ENCODE results near the gene NIPAL3. TPM values are rescaled to one million over a fixed set of nuclear protein-coding genes. Genes with fewer than 3 reads are reported as not detected.

The NIPAL3 gene
- total RNA-seq: 10 to 100 TPM; 33.9 to 48.2 TPM
- long read RNA-seq, transcript NIPAL3-202 (12 exons, 1,676 nt): major isoform, 12 of 36 reads
- long read RNA-seq, transcript NIPAL3-204 (12 exons, 1,711 nt): major isoform, 12 of 36 reads
- long read RNA-seq, partial matches to known transcripts: 3 of 36 reads
- long read RNA-seq, other reads (novel, unspliced or antisense): 8 of 36 reads

DNA sequence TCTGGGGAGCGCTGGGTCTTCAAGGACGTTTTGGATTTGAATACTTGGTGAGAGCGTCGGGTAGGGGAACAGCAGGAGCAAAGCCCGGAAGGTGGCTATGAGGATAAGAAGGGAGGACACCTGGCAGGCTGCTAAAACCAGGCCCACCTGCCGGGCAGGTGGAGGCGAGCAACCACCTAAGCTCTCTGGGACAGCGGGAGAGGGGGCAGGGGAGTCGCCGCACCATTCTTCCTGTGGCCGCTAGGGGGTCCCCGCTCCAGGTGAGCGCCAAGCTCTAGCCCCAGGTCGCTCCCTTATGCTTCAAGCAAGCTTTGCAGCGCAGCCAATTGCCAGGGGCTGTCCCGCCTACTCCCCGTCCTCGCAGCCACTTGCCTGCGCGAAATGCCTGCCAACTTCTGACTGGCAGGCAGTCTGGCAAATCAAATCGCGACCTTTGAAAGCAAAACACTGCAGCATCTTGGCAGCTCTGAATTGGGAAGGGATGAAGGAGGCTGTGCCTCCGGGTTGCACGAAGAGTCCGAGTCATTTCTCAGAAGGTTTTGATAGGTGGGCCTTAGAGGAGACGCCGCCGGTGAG is at the start of gene NIPAL3:
Gene NIPAL3 (plus strand): TSS at position 469 of the 576 bp plus-strand sequence. CDS start 3,746 bp downstream, outside the sequence.
- intact Hi-C loops (cut with DNase I, micrococcal nuclease): no loop called here
- ATAC-seq (peak; percentile 69), DNase-seq (peak; percentile 97 to 99)

DNA sequence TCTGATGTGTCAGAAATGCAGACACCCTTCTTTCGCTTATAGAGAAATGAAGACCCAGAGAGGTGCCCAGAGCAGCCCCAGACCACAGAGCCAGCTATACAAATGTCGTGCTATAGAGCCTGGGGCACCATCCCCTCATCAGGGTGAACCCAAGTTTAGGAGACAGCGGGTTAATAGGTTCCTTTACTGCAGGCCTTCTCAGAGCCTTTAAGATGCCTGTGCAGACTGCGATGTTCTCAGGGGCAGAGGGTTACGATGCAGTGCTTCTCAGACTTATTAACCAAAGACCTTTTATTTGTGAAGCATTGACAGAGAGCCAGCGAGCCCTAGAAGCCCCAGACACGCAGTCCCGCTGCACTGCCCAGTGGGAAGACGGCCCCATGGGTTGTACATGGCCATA is 48.9 kb upstream of the NIPAL3 start:
- ATAC-seq (no peak), DNase-seq (no peak)
- intact Hi-C loops (cut with DNase I, micrococcal nuclease): no loop called here

DNA sequence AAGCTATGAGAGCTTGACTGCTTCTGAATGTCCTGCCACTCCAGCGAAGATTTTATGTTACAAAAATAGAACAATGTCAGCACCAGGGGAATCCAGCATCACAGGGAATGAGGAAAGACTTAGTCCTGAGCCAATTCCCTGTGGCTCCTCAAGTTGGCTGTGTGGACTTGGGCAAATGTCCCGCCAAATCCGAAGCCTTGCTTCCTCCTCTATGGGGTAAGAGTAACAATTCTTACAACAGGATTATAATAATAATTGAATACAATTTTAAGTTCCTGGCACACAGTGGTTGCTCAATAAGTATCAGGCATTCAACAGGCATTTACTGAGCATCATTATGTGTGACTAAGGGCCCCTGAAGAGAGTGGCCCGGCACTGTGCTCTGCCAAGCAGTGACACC is 46.4 kb upstream of the NIPAL3 start:
- intact Hi-C loops (cut with DNase I, micrococcal nuclease): no loop called here
- no peak for ATAC-seq
- DNase-seq: no peak

DNA sequence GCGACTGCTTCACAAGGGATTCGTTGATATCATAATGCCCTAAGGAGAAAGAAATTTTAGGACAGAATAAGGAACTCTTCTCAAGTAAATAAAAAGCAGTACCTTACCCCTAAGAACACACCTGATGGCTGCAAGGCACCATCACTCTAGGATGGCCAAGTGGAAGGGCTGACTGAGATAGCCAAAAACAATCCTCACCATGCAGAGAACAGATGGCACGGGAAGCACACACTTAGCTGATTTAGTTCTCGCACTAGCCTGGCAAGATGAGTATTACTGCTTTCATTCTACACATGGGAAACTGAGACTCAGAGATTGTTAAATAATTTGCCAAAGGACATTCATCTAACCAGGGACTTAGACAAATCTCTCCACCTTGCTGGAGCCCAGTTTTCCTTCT is 45.8 kb upstream of the NIPAL3 start:
- DNase-seq (no peak), ATAC-seq (no peak)
- intact Hi-C loops (cut with DNase I, micrococcal nuclease): no loop called here

DNA sequence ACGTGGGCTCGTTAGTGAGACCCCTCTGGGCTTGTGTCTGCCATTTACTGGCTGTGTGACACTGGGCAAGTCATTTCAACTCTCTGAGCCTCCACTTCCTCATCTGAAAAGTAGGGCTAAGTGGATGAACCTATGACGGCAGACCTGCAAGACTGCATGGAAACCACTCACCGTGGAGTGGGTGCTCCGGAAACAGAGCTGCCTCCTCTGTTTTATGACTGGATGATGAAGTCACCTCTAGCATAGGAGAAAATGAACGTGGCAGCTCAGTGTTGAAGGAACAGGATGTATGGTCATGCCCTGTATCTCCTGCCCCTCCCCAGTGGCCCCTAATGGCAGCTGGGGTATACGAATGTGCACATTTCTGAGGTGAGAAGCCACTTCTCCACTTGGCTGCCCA is 42.6 kb upstream of the NIPAL3 start:
- ATAC-seq: no peak
- no peak for DNase-seq
- intact Hi-C loops (cut with DNase I, micrococcal nuclease): no loop called here

DNA sequence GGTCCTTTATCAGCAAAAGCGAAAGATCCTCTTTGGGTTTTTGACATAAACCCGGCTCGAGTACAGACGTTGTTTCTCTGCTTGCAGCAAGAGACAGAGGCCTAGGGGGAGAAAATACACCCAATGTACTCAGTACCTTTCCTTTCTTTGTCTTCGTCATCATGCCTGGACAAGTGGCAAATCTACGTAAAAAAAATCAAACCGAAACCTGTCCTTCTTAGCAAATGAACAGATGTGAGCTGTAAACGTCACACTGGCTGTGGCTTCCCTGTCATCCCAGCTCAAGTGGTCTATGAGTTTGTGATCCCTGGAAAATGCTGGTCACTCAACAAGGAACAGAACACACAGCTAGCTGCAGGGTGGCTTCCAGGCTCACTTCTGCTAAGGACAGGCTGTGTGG is 41.9 kb upstream of the NIPAL3 start:
- intact Hi-C loops (cut with DNase I, micrococcal nuclease): no loop called here
- ATAC-seq (no peak), DNase-seq (no peak)

DNA sequence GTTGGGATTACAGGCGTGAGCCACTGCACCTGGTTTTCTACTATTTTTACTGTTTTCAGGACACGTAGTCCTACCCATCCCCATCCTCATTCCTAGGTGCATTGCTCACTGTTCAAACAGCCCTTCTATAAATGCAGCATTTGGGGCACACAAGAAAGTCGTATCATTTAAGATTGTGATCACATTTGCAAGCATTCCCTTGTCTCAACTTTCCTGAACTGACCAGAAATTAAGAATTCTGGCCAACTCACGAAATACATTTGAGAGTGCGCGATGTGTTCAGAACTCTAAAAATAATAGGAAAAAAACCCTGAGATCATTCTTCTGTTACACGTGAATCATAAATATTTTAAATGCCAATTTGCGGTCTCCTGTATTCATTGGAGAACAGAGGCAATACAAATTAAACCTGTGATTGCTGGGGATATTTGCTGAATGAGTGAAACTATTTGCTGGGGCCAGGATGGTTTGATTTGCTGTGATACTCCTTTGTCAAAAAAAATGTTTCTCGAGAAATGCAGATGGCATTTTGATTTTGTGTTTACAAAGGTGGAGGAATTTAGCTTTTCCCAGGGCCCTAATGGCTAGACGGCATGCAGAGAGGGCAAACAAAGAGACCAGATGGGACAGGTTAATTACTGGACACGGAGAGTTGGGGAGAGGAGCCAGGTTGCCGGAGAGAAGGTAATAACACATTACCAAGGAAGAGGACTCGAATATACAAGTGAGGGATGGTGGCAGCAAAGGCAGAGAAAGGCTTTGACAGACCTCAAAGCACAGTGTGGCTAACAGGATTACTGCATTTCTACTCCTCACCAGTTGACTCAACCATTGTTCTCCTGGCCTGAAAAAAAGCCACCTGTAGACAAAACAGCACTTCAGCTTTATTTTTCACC is 40.5 kb upstream of the NIPAL3 start:
- ATAC-seq: peak; percentile 60
- DNase-seq: no peak
- intact Hi-C loops (cut with DNase I, micrococcal nuclease): no loop called here

GRCh38 chr1:24379733-24380315 is 35.8 kb upstream of the NIPAL3 start:
- DNase-seq: no peak
- ATAC-seq: no peak
- intact Hi-C loops (cut with DNase I, micrococcal nuclease): no loop called here

- intact Hi-C loops (cut with DNase I, micrococcal nuclease): no loop called here
- no peak for ATAC-seq
- DNase-seq: no peak
Measured at GRCh38 chr1:24380508-24380907, 35.1 kb upstream of the NIPAL3 start.

DNA sequence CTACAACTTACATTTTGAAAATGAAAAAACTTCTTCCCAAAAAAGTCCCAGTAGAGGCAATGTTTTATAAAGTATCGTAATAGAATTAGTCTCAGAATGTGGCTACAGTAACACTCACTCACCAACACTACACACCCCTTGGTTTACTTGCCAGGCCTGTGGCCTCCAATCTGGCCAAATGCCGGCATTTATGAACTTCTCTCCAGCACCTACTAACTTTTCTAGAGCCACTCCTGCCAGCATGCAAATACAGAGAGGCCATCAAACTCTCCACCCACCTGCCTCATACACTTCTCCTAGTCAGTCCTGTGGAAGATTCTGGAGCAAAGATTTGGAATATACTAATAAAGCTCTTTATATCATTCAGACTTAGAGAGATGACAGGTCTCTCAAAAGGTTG is 34.3 kb upstream of the NIPAL3 start:
- intact Hi-C loops (cut with DNase I, micrococcal nuclease): no loop called here
- DNase-seq (no peak), ATAC-seq (peak; percentile 82)

DNA sequence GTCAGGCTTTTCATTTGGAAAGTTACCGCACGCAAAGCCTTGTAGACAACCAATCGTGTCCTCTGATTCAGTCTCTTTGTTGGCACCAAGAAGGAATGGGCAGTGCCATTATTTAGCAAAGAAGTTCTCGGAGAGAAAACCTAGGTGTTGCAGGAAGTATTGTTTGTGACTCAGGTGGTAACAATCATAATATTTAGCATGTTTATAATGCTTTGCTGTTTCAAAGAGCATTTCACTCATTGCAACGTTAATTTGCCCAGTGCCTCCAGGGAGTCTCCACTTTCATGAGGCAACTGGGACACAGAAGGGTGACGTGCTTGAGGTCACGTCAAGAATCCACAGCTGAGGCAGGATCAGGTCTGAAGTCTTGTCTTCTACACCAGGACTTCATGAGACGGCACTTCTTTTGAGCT is 33.4 kb upstream of the NIPAL3 start:
- ATAC-seq (peak; percentile 52), DNase-seq (no peak)
- intact Hi-C loops (cut with DNase I, micrococcal nuclease): no loop called here

GRCh38 chr1:24383381-24383940 is 32.1 kb upstream of the NIPAL3 start:
- DNase-seq (no peak), ATAC-seq (no peak)
- intact Hi-C loops (cut with DNase I, micrococcal nuclease): no loop called here

DNA sequence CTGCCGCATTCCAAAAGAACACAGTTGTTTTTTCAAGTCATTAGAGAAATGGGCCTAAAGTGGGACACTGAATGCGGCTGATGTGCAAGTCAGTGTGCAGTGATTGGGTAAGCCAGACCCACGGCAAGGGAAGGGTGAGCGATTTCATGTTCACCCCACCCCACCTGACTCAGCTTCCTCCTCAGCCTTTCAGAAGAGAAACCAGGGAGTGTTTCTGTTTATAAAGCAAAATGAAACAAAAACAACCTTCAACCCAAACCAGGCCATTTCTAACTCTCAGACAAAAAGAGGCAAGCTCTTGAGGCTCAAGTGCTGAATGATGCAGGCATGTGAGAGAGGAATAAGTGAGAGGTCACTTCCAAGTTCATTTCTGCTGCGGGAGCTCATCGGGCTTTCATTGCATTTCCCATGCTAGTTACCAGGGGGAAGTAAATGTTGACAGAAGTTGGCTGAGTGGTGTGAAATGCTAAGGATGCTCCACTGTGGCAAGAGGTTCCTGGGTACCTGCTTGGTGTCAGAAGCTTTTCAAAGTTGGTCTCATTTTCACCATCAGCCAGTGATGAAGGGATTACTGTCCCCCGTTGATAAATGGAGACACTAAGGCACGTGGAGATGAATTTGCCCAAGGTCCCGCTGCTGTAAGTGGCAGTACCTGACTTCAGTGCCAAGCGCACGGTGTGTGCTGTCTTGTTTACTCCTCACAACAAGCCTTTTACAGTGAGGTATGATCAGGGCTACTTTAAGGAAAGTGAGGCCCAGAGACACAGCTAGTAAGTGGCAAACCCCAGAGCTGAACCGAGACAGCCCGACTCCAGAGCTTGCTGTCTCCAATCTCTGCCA is 31.1 kb upstream of the NIPAL3 start:
- DNase-seq: no peak
- peak; percentile 15 for ATAC-seq
- intact Hi-C loops (cut with DNase I, micrococcal nuclease): no loop called here

DNA sequence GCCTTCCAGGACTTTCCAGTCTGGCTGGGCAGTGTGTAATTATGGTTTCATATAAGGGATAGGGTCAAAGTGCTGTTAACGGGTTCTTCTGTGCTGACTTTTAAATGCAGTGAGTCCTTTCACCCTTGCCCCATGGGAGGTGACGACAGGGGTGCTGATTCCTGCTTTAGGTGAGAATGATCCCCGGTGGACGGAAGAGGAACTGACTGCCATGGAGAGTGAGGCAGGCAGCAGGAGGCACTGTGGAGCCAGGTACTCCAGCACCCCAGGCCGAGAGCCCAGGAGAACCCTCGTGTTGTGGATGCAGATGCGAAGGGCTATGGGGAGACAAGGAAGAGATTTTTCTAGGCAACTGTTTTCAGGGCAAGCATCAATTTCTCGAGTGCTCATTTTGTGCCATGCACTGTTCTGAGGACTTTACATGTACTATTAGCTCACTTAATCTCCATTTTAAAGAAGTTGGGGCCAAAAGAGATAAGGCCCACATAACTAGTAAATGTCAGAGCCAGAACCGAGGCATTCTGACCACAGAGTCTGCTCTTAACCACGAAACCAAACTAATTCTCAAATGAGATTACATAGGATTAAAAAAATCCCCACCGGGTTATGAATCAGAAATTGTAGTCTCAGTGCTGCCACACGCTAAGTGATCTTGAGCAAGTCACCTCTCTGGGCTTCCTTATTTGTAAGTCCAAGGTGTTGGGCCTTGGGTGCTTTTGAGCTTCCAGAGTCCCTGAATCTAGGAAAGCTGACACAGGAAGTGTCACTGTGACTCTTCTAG is 30.3 kb upstream of the NIPAL3 start:
- intact Hi-C loops (cut with DNase I, micrococcal nuclease): no loop called here
- peak in 1 of 2 donors; percentile 31 for DNase-seq
- ATAC-seq: peak; percentile 16

DNA sequence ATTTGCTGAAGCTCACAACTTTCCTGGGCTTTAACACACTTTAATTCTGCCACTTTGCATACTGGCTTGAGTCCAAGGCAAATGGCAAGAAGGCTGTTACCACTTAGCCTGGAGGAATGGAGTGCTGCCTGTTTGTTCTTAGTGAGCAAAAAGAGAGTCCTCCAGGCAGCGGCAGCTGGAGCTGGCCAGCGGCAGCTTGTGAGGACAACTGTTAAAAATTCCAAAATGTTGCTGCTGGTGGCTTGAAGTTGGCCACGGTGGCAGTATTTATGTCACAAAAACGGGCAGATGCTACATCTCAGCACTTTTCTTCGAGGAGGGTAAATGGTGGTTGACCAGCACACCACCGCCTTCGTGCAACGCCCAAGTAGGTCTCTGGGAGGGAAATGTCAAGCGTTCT is 29.4 kb upstream of the NIPAL3 start:
- ATAC-seq: no peak
- no peak for DNase-seq
- intact Hi-C loops (cut with DNase I, micrococcal nuclease): no loop called here

- intact Hi-C loops (cut with DNase I, micrococcal nuclease): no loop called here
- ATAC-seq: no peak
- DNase-seq: no peak
Measured at GRCh38 chr1:24386931-24387330, 28.7 kb upstream of the NIPAL3 start.

- ATAC-seq (no peak), DNase-seq (no peak)
- intact Hi-C loops (cut with DNase I, micrococcal nuclease): no loop called here
Measured at GRCh38 chr1:24387636-24388175, 27.9 kb upstream of the NIPAL3 start.
